ENCODE measurements around the gene GALNS. TPM values are rescaled to one million over a fixed set of nuclear protein-coding genes. Genes with fewer than 3 reads are reported as not detected.

The GALNS gene
- total and polyA plus RNA-seq, 2 of the 8 experiments (the other 6 are each of a cell fraction or from before 2014, with no cell fraction given): 8.9 to 17.8 TPM

- no peak for TF ChIP-seq CHD7 (IDR thresholded peaks at IDR 0.05; ENCODE audit: insufficient replicate concordance, low read length)
- no peak for TF ChIP-seq GTF2F1 (IDR thresholded peaks at IDR 0.05; ENCODE audit: borderline replicate concordance, low read depth, low read length)
- no peak for TF ChIP-seq SRF (IDR thresholded peaks at IDR 0.05; ENCODE audit: low read depth, low read length)
- no peak for TF ChIP-seq BACH1 (IDR thresholded peaks at IDR 0.05; ENCODE audit: low read length)
- no peak for TF ChIP-seq TAF7 (optimal IDR thresholded peaks at IDR 0.05; ENCODE audit: borderline replicate concordance, low read depth, low read length)
- no peak for TF ChIP-seq RXRA (IDR thresholded peaks at IDR 0.05; ENCODE audit: insufficient read depth, low read depth, low read length)
- TF ChIP-seq ATF2 (IDR thresholded peaks at IDR 0.05; ENCODE audit: low read length): no peak
- TF ChIP-seq TBP (IDR thresholded peaks at IDR 0.05; ENCODE audit: low read depth, low read length): no peak
- no peak for TF ChIP-seq SP4 (IDR thresholded peaks at IDR 0.05; ENCODE audit: low read length)
- no peak for TF ChIP-seq ZNF274 (IDR thresholded peaks at IDR 0.05; ENCODE audit: borderline replicate concordance, extremely low read depth, low read length)
- TF ChIP-seq YY1 (IDR thresholded peaks at IDR 0.05; ENCODE audit: low read depth, low read length): no peak
Observed at GRCh38 chr16:88863426-88863825, 6.7 kb upstream of the GALNS start (continued).
